ENCODE results near the gene HSD17B14.

DNA sequence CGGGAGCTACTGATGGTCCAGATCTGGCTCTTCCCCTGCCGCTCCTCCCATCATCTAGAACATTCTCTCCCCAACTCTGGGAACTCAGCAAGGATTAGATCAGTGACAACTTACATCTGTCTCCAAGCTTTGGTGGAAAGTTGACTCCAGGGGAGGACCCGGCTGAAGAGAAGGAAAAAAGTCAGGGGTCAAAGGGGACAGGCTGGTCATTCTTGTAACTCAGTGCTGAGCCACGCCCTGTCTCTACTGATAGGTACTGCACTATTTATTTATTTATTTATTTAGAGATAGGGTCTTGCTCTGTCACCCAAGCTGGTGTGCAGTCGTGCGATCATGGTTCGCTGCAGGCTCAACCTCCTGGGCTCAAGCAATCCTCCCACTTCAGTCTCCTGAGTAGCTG, 17.8 kb upstream of the HSD17B14 start:
- TF ChIP-seq, protein P1, sequence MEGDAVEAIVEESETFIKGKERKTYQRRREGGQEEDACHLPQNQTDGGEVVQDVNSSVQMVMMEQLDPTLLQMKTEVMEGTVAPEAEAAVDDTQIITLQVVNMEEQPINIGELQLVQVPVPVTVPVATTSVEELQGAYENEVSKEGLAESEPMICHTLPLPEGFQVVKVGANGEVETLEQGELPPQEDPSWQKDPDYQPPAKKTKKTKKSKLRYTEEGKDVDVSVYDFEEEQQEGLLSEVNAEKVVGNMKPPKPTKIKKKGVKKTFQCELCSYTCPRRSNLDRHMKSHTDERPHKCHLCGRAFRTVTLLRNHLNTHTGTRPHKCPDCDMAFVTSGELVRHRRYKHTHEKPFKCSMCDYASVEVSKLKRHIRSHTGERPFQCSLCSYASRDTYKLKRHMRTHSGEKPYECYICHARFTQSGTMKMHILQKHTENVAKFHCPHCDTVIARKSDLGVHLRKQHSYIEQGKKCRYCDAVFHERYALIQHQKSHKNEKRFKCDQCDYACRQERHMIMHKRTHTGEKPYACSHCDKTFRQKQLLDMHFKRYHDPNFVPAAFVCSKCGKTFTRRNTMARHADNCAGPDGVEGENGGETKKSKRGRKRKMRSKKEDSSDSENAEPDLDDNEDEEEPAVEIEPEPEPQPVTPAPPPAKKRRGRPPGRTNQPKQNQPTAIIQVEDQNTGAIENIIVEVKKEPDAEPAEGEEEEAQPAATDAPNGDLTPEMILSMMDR (IDR thresholded peaks at IDR 0.05), result no peak
- TF ChIP-seq EP300 (IDR thresholded peaks at IDR 0.05) (no peak), POLR2AphosphoS5 (IDR thresholded peaks at IDR 0.05) (no peak)

Data from sigmoid colon (tissue), 4 donors.